ENCODE results near the gene ZFYVE21.
"Not testable (repeated sequence)": the region's sequence is repeated elsewhere in the genome, so short reads cannot be mapped to it uniquely, and the experiment has no call there.

The ZFYVE21 gene

GRCh38 chr14:103772078-103772712 lies 56.6 kb downstream of the ZFYVE21 start:
- DNase-seq, result no peak

- no peak for DNase-seq
These were observed 57.9 kb downstream of the ZFYVE21 start for GRCh38 chr14:103773521-103773920.

- DNase-seq, result no peak
These were observed 59.9 kb downstream of the ZFYVE21 start for GRCh38 chr14:103775506-103775905.

- DNase-seq, result not testable (repeated sequence)
These were observed 60.7 kb downstream of the ZFYVE21 start for GRCh38 chr14:103776319-103776718.

- no peak for DNase-seq
These were observed 66.8 kb downstream of the ZFYVE21 start for GRCh38 chr14:103782376-103782775.

Measured in activated CD4-positive, alpha-beta T cell treated with anti-CD3 and anti-CD28 coated beads, Interleukin-2, amount 50 U/mL, for 1 hour (primary cell).